ENCODE results near the gene TBCA. TPM values are rescaled to one million over a fixed set of nuclear protein-coding genes. Genes with fewer than 3 reads are reported as not detected.

The TBCA gene
- total RNA-seq, 1 experiment from 2014 or later: 330 TPM

DNA sequence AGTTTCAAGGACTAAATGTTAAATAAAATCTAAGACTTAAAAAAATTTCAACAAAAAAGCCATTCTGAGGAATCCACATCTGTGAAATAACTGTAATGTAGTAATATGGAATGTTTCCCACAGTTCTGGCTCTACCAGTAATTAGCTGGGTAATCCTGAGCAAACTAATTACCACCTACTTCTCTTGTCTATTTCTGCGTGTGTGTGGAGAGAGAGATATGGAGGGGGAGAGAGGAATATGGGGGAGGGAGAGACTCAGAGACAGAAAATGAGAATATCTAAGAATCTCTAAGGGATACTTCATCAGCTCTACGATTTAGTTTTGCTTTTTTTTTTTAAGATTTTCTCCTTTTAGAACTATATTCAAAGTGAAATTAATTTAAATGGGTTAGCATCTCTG, 28.0 kb downstream of the TBCA start:
- Histone ChIP-seq H3K23ac (ENCODE audit: insufficient read length, low read depth, low read length) (no peak overlapping the region), H3K4me2 (ENCODE audit: insufficient read depth, insufficient read length, low read length) (no peak overlapping the region), H4K91ac (ENCODE audit: insufficient read length, low read depth, low read length) (no peak overlapping the region), H4K20me1 (ENCODE audit: control insufficient read depth, insufficient read depth, insufficient read length) (no peaks in the 10 kb centered on the region), H3T11ph (ENCODE audit: low read length) (no peak overlapping the region), H2BK20ac (ENCODE audit: low read depth, low read length, poor library complexity, severe bottlenecking) (no peak overlapping the region), H3K9ac (ENCODE audit: extremely low read depth, insufficient read length, low read length) (no peak overlapping the region), H2AK5ac (ENCODE audit: insufficient read length, low read length) (no peak overlapping the region), H3K23me2 (ENCODE audit: insufficient read length, low read depth, low read length, poor library complexity, severe bottlenecking) (no peaks in the 10 kb centered on the region), H3K9me3 (ENCODE audit: control insufficient read depth, low read depth, low read length) (no peaks in the 10 kb centered on the region), H2BK120ac (ENCODE audit: low read depth, low read length, poor library complexity, severe bottlenecking) (no peak overlapping the region), H3K4ac (ENCODE audit: low read depth, low read length) (no peak overlapping the region), H3K4me1 (ENCODE audit: insufficient read depth, low read length) (no peaks in the 10 kb centered on the region; the same call in 1 of the 2 replicates), H3K79me2 (ENCODE audit: insufficient read depth, low read length) (peaks cover 12% of the 10 kb centered on the region; the same call in 1 of the 2 replicates), H3K27ac (ENCODE audit: insufficient read length, low read depth, low read length) (no peak overlapping the region), H4K8ac (replicated peaks; ENCODE audit: insufficient read length, low read depth, low read length) (no peak overlapping the region), H3K56ac (ENCODE audit: insufficient read length, low read depth, low read length) (no peak overlapping the region), H2BK5ac (ENCODE audit: insufficient read length, low read length) (no peak overlapping the region), H4K5ac (ENCODE audit: insufficient read length, low read depth, low read length) (no peak overlapping the region), H3K18ac (ENCODE audit: insufficient read length, low read depth, low read length) (no peak overlapping the region), H2BK15ac (ENCODE audit: low read depth, low read length) (no peak overlapping the region), H3K79me1 (ENCODE audit: insufficient read depth, low read depth, low read length, poor library complexity, severe bottlenecking) (peaks cover 8% of the 10 kb centered on the region), H3K27me3 (ENCODE audit: insufficient read depth, low read length) (no peaks in the 10 kb centered on the region), H2BK12ac (ENCODE audit: insufficient read length, low read depth, low read length) (no peak overlapping the region), H2AFZ (ENCODE audit: low read length) (no peak overlapping the region), H3K14ac (ENCODE audit: insufficient read depth, low read length) (no peak overlapping the region)
- Mint-ChIP-seq H3K27ac (no peak overlapping the region), H3K36me3 (ENCODE audit: insufficient read depth in 1 of 3, low read depth in 3 of 3) (no peaks in the 10 kb centered on the region), H3K4me1 (peaks cover 44 to 49% of the 10 kb centered on the region in 2 experiments), H3K9me3 (no peaks in the 10 kb centered on the region), H3K4me3 (no peak overlapping the region), H3K27me3 (ENCODE audit: low read depth) (no peaks in the 10 kb centered on the region)
- DNase-seq: no peak
- WGBS (ENCODE audit: extremely low coverage, insufficient read length, low lambda C conversion rate): no CpG with 5 or more reads among the region's 2 CpGs
- TF ChIP-seq, protein P1, sequence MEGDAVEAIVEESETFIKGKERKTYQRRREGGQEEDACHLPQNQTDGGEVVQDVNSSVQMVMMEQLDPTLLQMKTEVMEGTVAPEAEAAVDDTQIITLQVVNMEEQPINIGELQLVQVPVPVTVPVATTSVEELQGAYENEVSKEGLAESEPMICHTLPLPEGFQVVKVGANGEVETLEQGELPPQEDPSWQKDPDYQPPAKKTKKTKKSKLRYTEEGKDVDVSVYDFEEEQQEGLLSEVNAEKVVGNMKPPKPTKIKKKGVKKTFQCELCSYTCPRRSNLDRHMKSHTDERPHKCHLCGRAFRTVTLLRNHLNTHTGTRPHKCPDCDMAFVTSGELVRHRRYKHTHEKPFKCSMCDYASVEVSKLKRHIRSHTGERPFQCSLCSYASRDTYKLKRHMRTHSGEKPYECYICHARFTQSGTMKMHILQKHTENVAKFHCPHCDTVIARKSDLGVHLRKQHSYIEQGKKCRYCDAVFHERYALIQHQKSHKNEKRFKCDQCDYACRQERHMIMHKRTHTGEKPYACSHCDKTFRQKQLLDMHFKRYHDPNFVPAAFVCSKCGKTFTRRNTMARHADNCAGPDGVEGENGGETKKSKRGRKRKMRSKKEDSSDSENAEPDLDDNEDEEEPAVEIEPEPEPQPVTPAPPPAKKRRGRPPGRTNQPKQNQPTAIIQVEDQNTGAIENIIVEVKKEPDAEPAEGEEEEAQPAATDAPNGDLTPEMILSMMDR (conservative IDR thresholded peaks at IDR 0.05): no peak

Measured in H9 (cell line).